DLD1 (cell line): ENCODE measurements around the gene MAST4.
"Not testable (repeated sequence)": the region's sequence is repeated elsewhere in the genome, so short reads cannot be mapped to it uniquely, and the experiment has no call there.

Source experiments
- in situ Hi-C: cut with HindIII; loops from 2 replicates; pipeline ENCODE4 v1.10.0; 2017; ENCODE audit warnings: low sequenced_read_pairs

MAST4 gene

GRCh38 chr5:66694036-66694435, 97.8 kb downstream of the MAST4 start:
- in situ Hi-C loops = no loop called here

- in situ Hi-C loops = not testable (repeated sequence)
Measured at GRCh38 chr5:66695840-66696239, 99.6 kb downstream of the MAST4 start.

GRCh38 chr5:66697796-66698564, 101.8 kb downstream of the MAST4 start:
- in situ Hi-C loops = no loop called here

- in situ Hi-C loops = no loop called here
Measured at GRCh38 chr5:66701244-66701643, 105.1 kb downstream of the MAST4 start.

- in situ Hi-C loops = no loop called here
Measured at GRCh38 chr5:66702426-66702825, 106.2 kb downstream of the MAST4 start.

- in situ Hi-C loops = no loop called here
Measured at GRCh38 chr5:66704790-66705425, 108.7 kb downstream of the MAST4 start.

- in situ Hi-C loops = no loop called here
Measured at GRCh38 chr5:66708368-66708767, 112.2 kb downstream of the MAST4 start.

GRCh38 chr5:66710557-66711088, 114.4 kb downstream of the MAST4 start:
- in situ Hi-C loops = no loop called here

GRCh38 chr5:66713998-66714397, 117.8 kb downstream of the MAST4 start:
- in situ Hi-C loops = no loop called here

GRCh38 chr5:66717455-66718373, 121.5 kb downstream of the MAST4 start:
- in situ Hi-C loops = no loop called here

- in situ Hi-C loops = no loop called here
Measured at GRCh38 chr5:66718374-66719002, 122.3 kb downstream of the MAST4 start.

- in situ Hi-C loops = no loop called here
Measured at GRCh38 chr5:66720780-66721179, 124.6 kb downstream of the MAST4 start.

GRCh38 chr5:66722686-66723085, 126.5 kb downstream of the MAST4 start:
- in situ Hi-C loops = no loop called here

GRCh38 chr5:66724349-66725139, 128.4 kb downstream of the MAST4 start:
- in situ Hi-C loops = loop anchor here (25.0 kb wide), 1 partner anchor 412 kb away; no protein-coding TSS in a partner anchor

GRCh38 chr5:66727630-66728029, 131.4 kb downstream of the MAST4 start:
- in situ Hi-C loops = loop anchor here (25.0 kb wide), 1 partner anchor 415 kb away; no protein-coding TSS in a partner anchor

GRCh38 chr5:66728049-66728448, 131.9 kb downstream of the MAST4 start:
- in situ Hi-C loops = loop anchor here (25.0 kb wide), 1 partner anchor 416 kb away; no protein-coding TSS in a partner anchor

- in situ Hi-C loops = loop anchor here (25.0 kb wide), 1 partner anchor 425 kb away; no protein-coding TSS in a partner anchor
Measured at GRCh38 chr5:66737096-66737495, 140.9 kb downstream of the MAST4 start.

- in situ Hi-C loops = loop anchor here (25.0 kb wide), 1 partner anchor 426 kb away; no protein-coding TSS in a partner anchor
Measured at GRCh38 chr5:66738136-66738535, 141.9 kb downstream of the MAST4 start.

GRCh38 chr5:66739021-66739420, 142.8 kb downstream of the MAST4 start:
- in situ Hi-C loops = loop anchor here (25.0 kb wide), 1 partner anchor 427 kb away; no protein-coding TSS in a partner anchor
